ENCODE data around the gene CIPC.

The CIPC gene

DNA sequence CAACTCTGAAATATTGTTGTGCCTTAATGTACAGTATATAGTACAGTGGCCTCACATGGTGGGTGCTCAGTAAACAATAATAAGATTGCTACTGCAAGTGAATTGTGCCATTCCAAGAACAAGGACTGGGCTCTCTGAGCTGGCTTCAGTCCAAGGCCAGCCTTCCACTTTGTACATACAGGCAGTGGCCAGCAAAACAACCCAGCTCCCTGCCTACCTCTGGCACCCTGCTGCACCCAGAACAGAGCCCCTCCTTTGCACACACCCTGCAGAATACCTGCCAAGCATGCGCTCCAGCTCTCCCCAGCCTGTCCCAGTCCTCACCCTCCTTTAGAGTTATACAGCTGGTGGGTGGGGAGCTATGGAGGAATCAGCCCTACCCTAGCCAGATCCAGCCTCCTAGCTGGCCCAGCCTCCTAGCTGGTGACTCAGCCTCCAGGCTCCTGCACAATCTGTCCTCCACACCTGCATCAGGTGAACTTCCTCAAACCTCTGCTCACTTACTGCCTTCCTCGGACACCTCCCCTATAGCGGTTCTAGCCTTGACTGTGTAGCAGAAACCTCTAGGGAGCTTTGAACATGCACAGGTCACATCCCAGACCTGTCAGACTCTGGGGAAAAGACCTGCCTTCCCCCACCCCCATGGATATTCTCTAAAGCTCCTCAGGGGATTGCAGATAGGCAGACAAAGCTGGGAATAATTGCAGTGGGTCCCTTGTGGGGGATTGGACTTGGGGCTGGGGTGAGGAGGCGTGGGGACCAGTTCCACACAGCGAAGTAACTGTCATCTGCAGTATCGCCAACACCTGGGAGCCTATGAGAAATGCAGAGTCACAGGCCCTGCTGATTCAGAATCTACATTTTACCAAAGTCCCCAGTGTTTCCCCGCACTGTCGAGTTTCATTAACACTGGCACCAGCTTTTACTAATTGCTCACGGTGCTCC lies 25.6 kb downstream of the CIPC start:
- DNase-seq (ENCODE audit: low read depth in 1 of 2, low spot score in 1 of 2) = no peak

DNA sequence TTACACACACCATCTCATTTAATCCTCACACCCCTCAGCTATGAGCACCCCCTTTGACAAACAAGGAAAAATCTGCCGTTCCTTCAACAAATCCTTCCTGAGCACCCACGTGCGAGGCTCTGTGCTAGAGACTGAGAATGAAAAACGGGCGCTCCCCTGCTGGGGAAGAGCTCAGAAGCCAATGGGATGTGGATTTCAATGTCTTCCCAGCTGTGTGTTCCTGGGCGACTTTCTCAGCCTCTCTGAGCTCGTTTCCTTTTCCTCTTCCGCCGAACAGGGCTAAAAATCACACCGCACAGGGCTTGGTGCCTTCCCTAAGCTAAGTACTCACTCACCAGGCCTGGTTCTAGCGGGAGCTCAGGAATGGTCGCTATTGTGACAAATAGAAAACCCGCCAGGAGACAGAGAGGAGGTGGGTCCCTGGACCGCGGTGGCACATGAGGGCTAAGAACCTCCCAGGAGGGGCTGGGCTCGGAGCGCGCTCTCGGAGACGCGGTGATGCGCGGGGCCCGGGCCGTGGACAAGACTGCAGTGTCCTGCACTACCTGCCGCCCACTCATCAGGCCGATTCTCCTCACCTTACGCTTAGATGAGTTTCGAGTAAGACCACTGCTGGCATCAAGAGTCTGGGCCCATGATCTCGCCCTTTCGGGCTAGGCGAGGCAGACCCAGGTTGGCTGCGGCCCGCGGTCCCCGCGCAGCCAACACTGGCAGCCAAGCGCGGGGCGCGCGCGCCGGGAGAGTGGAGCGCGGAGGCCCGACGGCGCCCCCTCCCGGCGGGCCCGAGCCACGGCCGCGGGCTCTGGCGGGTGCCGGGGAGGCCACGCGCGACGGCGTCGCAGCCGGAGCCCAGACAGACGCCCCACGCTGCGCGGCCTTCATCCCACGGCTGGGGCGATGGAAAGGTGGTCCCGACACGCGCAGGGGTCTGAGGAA lies 26.6 kb downstream of the CIPC start:
- peak; percentile 9 to 24 for DNase-seq (ENCODE audit: low read depth in 1 of 2, low spot score in 1 of 2)

DNA sequence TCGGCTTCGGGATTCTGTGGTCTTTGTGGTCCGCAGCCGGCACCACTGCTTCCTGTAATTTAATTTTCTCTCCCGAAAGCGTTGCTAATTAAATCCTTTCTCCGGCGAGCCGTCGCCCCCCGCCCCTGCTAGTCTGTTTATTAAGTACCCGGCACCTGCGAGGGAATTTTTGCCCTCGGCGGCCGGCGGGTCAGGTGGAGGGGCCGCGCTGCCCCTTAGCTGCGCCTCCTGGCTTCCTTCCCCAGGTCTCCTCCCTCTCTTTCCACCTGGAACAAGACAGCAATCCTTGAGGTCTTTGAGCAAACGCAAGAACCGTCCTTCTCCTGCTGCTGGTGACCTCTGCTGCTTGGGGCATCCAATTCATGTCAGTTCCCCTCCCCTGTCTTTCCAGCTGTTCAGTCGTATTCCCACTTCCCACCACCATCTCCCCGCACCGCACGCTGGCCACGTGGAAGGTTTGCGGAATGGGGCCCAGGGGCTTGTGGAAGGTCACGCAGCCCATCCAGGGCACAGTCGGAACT lies 27.3 kb downstream of the CIPC start:
- no peak for DNase-seq (ENCODE audit: low read depth in 1 of 2, low spot score in 1 of 2)

DNA sequence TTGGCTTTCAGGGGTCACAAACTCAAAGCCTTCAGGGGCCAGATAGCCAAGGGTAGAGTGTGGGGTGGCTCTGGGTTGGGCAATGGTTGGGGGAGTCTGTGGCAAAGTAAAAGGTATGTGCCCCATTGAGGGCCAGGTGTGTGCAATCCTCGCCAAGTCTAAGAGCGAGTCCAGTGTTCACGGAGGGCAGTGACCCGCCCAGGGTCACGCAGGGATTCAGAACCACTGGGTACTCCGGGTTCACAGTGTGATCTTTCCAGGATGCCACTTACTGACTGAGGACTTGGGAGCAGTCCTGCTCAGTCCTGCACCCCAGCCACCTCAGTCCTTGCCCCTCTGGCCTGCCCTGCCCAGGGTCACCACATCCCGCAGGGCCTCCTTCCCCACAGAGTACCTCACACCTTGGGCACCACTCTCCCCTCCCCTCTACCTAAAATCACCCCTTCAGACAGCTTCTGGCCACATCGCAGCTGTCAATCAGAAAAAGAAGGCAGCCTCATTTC lies 27.8 kb downstream of the CIPC start:
- DNase-seq (ENCODE audit: low read depth in 1 of 2, low spot score in 1 of 2) = no peak

DNA sequence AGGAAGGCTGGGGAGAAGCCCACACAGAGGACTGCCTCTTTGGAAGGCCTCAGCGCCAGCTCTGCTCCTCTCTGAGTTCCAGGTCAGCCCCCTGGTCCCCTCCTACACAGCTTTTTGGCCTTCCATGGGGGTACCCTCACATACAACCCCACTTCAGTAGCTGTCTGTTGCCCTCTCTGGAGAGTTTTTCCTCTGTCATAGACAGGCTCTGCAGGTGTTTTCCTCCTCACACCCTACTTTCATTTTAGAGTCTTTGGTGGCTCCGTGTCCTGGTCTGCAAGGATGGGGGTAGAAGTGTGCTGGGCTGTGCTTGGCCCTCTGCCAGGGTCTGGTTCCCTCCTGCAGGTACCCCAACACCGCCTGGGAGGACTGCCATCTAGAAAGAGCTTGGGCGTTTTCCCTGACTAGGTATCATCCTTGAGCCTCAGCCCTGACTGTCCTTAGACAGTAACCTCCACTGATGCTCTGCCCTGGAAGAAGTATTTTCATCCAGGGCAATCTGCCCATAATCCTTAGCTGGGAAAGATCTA lies 28.5 kb downstream of the CIPC start:
- DNase-seq (ENCODE audit: low read depth in 1 of 2, low spot score in 1 of 2) = no peak

DNA sequence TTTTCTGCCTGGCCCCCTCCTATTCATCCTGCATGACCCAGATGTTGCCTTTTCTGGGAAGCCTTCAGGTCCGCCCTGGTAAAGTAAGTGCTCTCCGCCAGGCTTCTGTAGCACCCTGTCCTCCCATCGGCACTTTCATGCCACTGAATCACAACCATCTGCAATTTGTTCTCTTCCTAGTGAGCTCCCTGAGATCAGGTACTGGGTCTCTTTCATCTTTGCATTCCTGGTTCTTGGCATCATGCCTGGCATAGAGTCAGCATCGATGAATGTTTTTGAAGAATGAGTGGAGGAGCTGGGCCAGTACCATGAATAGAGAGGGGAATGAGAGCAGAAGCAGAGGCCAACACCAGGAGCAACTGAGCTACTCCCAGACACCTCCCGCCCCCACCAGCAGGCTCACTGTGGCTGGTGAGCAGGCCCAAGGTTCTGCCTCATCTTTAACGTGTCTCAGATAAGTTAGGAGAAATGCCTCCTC lies 30.4 kb downstream of the CIPC start:
- no peak for DNase-seq (ENCODE audit: low read depth in 1 of 2, low spot score in 1 of 2)

DNA sequence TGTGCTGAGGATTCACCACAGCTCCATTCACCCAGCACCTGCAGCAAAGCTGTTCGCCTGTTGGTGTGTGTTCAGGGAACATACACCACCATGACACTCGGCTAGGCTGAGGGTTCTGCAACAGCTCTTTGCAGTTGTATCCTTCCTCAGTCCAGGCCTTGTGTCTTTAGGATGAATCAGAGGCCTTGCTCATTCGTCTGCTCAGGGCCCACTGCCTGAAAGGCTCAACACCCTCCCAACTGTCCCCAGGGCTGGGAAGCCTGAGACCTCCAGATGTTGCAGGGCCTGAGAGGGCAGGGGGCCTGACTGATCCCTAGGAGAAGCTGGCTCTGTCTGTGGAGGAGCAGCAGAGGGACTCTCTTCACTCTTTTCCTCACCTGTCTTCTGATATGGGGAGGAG lies 32.3 kb downstream of the CIPC start:
- DNase-seq (ENCODE audit: low read depth in 1 of 2, low spot score in 1 of 2) = no peak

DNA sequence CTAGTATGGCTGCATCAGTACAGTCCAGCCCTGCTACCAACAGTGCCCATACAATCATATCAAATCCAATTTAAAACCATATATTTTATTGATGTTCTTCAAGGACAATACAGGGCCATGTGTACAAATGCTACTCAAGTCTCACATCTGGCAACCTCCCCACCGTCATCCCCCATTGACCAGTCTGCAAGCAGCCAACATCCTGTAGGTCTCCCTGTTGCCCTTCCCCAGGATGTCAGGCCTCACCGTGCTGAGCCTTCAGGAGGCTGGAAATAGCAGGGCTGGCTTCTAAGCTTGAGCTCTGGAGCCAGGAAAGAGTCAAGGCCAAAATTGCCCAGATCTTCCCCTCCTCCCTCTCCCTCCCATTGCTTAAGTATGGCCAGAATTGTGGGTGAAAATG lies 33.1 kb downstream of the CIPC start:
- DNase-seq (ENCODE audit: low read depth in 1 of 2, low spot score in 1 of 2) = no peak

DNA sequence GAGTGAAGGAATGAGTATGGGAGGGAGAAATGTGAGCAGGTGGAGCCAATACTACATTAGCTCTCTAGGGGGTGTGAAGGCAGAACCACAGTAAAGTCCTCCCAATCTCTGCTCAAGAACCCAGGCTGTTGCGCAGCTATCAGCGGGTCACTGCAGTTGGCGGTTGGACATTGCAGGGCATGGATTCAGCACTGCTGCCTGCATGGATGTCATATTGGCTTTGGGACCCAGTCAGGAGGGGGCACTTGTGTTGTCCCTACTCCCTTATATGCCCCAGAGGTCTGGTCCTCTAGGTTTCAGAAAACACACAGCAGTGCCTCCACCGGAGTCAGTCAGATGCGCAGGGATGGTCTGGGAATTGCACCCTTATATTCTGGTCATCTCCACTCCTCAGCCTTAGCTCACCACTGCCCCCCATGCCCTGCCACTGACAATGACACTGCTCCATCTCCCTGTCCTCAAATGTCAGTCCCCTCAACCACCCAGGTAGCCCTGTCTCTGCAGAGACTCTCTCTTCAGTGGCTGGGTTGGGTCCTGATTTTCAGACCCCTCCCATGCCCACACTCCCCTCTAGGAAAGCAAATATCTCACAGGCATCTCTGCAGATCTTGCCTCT lies 33.9 kb downstream of the CIPC start:
- no peak for DNase-seq (ENCODE audit: low read depth in 1 of 2, low spot score in 1 of 2)

DNA sequence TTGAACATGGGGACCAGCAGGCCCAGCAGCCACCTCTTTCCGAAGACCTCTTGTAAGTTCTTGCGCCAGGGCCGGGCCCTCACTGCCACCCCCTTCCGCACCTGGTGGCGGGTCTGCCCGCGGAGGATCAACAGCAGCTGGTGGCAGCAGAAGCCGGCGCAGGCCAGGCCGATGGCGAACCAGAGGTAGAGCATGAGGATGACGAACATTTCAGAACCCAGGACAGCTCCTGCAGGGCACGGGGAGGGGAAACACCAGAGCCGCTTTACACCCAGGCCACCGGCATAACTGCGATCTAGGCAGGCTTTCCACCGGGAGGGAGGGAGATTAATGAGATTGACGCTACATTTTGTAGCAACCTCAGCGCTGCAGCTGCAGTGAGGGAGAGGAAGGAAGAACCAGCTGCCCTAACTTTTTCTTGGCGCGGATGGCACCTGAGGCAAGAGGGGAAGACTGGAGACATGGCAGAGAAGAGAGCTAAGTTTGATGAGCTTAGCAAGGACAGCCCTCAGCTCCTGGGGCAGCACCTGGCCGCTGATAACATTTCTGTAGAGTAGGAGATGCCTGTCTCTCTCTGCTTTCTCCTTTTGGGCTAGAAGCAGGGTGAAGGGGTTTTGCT lies 35.8 kb downstream of the CIPC start:
- peak in 1 of 2 donors; percentile 35 for DNase-seq (ENCODE audit: low read depth in 1 of 2, low spot score in 1 of 2)

DNA sequence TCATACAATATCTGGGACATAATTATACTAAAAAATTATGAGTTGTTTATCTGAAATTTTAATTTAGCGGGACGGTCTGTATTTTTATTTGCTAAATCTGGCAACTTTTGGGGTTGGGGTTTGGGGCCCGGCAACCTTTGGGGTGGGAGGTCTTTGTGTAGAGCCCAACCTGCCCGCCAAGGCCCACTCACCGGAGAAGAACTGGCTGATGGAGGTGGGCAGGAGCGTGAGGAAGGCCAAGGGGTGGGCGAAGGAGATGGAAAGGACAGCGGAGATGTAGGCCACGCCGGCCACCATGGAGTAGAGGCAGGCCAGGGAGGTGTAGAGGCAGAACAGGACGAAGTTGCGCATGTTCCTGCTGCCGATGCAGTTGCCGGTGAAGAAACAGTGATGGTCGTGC lies 41.0 kb downstream of the CIPC start:
- DNase-seq (ENCODE audit: low read depth in 1 of 2, low spot score in 1 of 2) = no peak

DNA sequence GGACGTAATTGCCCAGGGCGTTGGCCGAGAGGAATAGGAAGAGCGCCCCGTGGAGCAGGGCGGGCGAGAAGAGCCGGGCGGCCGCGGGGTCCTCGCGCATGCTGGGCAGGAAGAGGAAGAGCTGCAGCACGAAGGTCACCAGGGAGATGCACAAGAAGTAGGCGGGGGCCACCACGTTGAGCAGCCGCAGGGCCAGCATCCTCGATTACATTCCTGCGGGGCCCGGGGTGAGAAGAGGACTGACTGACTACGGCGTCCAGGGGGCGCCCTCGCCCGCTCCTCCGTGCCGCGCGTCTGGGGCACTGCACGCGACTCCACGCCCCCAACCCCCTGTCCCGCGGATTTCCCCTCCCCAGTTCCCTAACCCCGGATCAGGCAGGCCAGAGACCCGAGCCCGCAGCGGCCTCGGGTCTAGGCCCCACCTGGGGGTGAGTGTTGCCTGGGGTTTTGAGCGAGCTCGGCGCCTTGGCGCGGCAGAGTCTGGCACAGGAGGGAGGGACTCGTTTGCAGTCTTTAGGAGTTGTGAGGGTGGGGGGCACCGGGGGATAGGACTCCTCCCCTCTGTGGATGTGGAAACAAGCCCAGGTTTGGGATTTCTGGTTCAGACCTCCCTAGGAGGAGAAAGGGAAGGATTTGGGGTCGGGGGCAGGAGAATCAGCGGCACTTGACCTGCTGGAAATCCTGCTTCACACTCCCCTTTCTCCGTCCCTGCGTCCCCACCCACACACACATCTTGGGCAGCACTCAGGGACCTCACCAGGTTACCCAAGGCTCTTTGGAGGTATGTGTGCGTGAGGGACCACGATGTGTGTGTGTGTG lies 41.7 kb downstream of the CIPC start:
- peak in 1 of 2 donors; percentile 9 for DNase-seq (ENCODE audit: low read depth in 1 of 2, low spot score in 1 of 2)

DNA sequence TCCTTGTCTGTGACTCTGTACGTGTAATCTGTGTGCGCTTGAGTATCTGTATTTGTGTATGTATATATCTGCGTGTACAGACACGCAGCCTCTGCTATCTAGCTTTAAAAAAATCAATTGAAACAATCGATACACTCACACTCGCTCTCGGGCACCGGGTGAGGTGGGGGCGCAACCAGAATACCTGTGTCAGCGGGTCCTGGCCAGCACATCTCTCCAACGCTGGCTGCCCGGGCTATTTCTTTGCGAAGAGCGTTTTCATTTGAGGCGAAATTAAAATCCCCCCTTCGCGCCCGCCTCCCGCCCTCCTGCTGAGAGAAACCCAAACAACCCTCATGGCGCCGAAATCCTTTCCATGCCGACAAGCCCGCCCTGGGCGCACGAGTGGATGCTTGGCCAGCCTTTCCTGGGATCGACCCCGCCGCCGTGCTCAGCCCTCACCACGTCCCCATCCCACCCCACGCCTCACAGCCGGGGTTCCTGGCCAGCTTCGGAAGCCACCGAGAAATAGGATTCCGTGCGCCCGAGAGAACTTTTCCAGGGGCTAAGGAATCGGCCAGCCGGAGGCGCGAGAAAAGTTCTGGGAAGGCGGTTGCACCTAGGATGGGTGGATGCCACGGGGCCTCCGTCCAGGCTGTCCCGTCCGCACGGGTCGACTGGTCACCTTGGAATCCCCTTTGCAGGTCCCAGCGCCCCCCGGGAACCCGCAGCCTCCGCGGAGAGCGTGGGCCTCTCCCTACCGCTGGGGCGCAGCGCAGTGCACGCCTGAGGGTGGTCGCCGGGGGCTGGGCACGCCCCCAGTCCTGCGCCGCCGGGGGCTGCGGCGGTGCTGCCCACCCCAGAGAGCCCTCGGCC lies 42.5 kb downstream of the CIPC start:
- no peak for DNase-seq (ENCODE audit: low read depth in 1 of 2, low spot score in 1 of 2)

DNA sequence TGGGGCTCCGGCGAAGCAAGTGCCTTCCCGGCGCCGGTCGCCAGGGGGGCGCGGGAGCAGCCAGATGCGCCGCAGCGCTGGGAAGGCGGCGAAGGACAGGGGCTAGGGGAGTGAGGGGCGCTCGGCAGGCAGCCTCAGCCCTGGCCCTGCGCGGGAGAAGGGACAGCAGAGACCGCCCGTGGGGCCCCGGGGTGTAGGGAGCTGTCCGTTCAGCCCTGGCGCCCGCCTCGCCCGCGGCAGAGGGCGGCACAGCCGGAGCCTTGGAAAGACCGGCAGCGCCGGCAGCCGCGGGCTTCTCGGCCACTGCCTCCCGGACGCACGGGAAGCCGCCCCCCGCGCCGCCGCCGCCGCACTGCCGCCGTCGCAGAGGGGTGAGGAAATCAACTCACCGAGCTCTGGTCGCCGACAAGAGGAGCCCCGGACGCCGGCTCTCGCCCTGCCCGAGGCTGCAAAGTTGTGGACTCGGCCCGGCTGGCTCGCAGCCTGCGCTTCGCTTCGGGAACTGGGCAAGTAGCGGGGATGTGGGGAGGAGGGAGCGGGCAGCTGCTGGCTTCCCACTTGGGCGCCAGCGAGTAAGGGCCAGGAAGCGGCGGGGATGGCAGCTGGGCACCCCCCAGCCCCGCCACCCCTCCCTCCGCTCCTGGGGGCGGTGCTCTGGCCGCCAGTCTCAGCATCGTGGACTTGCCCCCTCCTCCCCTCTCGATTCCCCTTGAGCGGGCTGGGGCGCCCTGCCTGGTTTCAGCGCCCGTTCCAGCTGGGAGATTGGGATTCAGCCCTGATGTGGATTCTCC lies 43.4 kb downstream of the CIPC start, which contains the start of gene ZDHHC22:
TSS of gene ZDHHC22 (minus strand) at position 578 of the 791 bp plus-strand sequence. CDS start 2,053 bp downstream, outside the sequence.
- no peak for DNase-seq (ENCODE audit: low read depth in 1 of 2, low spot score in 1 of 2)

DNA sequence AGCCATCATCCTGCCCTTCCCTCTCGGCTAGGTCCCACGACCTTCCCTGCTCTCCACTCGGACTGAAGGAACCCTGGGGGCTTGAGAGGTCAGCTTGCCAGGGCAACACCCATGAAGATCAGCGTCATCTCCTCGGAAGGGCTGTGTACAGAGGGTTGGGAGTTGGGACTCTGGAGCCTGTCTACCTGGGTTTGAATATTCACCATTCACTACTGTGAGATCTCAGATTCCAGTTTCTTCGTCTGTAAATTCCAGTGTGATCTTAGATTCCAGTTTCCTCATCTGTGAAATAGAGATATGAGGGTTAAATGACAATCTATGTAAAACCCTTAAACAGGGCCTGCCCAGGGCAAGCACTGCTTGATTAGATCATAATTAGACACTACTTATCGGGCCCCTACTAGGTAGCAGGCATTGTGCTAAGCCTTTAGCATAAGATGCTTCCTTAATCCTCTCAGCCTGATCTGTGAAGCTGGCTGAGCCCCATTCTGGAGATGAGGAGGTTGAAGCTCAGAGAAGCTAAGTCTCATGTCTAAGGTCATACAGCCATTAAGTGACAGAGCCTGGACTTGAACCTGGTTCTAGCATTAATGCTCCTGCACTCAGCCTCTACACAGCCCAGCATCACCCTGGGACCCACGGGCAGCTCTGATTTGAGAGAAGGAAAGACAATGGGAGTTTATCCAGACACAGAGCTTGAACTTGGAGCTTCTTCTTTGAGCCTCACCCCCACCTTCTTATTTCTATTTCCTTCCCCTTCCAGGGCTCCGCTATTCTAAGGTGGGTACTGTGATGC lies 44.1 kb downstream of the CIPC start:
- DNase-seq (ENCODE audit: low read depth in 1 of 2, low spot score in 1 of 2) = no peak

DNA sequence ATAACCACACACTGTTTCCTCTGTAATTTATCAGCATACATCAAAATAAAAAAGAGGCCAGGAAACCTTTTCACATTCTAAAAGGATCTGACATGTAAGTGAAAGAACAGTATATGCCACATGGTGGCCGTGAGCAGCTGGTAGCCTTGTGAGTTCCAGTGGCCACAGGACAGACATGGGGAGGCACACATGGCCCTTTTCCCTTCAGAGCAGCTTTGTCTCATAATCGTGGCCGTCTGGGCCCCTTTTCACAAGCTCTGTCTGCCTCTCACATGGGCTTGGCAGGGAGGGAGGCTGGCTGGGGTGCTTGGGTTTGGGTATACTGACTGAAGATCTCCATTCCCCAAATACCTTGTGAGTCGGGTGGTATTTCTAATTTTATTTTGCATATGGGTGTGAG lies 45.0 kb downstream of the CIPC start:
- DNase-seq (ENCODE audit: low read depth in 1 of 2, low spot score in 1 of 2) = no peak
